Lung (tissue), 12 donors: ENCODE results near the gene PNPO. TPM values are rescaled to one million over a fixed set of nuclear protein-coding genes. Genes with fewer than 3 reads are reported as not detected.

Experiments used
- ATAC-seq: fragments of 200-7000 bp; cut with Tn5 transposase; one replicate; pipeline ENCODE4 v1.9.1; 2020; ENCODE audit warnings: moderate number of reproducible peaks; ENCODE audit not compliant: insufficient read depth, low FRiP score
- DNase-seq, 3 donors: peaks; one replicate each; pipeline ENCODE4 v3.0.0-alpha.2; 2013 to 2017
- H3K27ac ChIP-seq, 2 donors: one replicate each; pipeline ENCODE4 v1.5.1; 2013; ENCODE audit warnings: mild to moderate bottlenecking in 2 of 2, moderate library complexity in 2 of 2, control low read depth in 1 of 2, inconsistent platforms in 1 of 2, low read depth in 1 of 2, low read length in 1 of 2
- H3K27me3 ChIP-seq, 3 donors: one replicate each; pipeline ENCODE4 v1.5.1; 2013; ENCODE audit warnings: low read length in 2 of 3; ENCODE audit not compliant: control insufficient read depth in 3 of 3, insufficient read depth in 3 of 3
- H3K36me3 ChIP-seq, 4 donors: one replicate each; pipeline ENCODE4 v1.5.1; 2013; ENCODE audit warnings: low read length in 4 of 4, mild to moderate bottlenecking in 1 of 4, moderate library complexity in 1 of 4; ENCODE audit not compliant: control insufficient read depth in 4 of 4, insufficient read depth in 4 of 4
- H3K4me1 ChIP-seq, 5 donors: one replicate each; pipeline ENCODE4 v1.5.1; 2013; ENCODE audit warnings: low read length in 5 of 5, mild to moderate bottlenecking in 2 of 5, moderate library complexity in 1 of 5; ENCODE audit not compliant: control insufficient read depth in 5 of 5, insufficient read depth in 5 of 5
- H3K4me3 ChIP-seq: one replicate; pipeline ENCODE4 v1.5.1; 2013; ENCODE audit warnings: mild to moderate bottlenecking, control low read depth, moderate library complexity
- H3K9ac ChIP-seq, 2 donors: one replicate each; pipeline ENCODE4 v1.5.1; 2013; ENCODE audit warnings: low read length in 2 of 2, control low read depth in 1 of 2; ENCODE audit not compliant: insufficient read depth in 1 of 2
- H3K9me3 ChIP-seq, 4 donors: one replicate each; pipeline ENCODE4 v1.5.1; 2013; ENCODE audit warnings: low read length in 3 of 4, mild to moderate bottlenecking in 1 of 4, moderate library complexity in 1 of 4; ENCODE audit not compliant: control insufficient read depth in 4 of 4, insufficient read depth in 3 of 4
- WGBS, 2 donors: extraction: QIAGEN DNeasy Blood & Tissue Kit; methylation state at CpG; one replicate each; pipeline ENCODE4 v1.1.7; 2013; 5-methylcytosine and 5-hydroxymethylcytosine counted together
- polyA plus RNA-seq, 2 donors: library from polyadenylated mRNA; stranded (reverse); fragments of 200-250 nt; gene quantifications; one replicate each; pipeline ENCODE4 v1.2.1, GENCODE V29; 2013
- total RNA-seq, 2 donors: library from RNA; depleted of rRNA in 1 of 2; stranded (reverse); fragments of >200 nt in 1 of 2; gene quantifications; one replicate each; pipeline ENCODE4 v1.2.1, GENCODE V29; 2014 to 2021
- TF ChIP-seq, protein P1 (sequence below): IDR thresholded peaks from 2 replicates; pipeline ENCODE4 v1.5.1; 2012; ENCODE audit warnings: mild to moderate bottlenecking; ENCODE audit errors: control extremely low read depth, extremely low read depth
- donor health status: control.
- donor health status: control.
- donor health status: Bipolar disorder and iron deficiency.
- donor health status: healthy.
- donor health status: DM: yes; HTN: yes; CAD: no.

PNPO gene
- total and polyA plus RNA-seq, 4 donors = 9.3 to 43.9 (median 11.2) TPM

DNA sequence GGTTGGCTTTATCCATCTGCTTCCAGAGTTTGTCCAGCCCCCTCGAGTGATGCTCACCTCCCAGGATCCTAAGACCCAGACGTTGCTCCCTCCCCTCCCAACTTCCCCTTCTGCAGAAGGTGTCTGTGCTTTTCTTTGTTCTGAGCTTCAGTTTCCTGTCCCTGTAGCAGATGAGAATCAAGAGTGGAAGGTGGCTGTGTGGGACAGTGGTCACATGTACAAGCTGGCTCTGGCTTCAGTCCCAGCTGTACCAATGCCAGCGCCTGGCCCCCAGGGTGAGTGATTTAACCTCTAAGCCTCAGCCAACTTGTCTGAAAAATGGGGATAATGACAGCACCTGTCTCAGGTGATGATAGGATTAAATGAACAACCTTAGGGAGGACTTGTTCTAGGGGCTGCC, 8.6 kb downstream of the PNPO start:
- Histone ChIP-seq H3K9ac (peak overlapping the region in 1 of 2 donors; percentile 59), H3K27me3 (no peaks in the 10 kb centered on the region), H3K4me1 (peaks cover 0 to 16% (median 9%) of the 10 kb centered on the region in 5 donors), H3K36me3 (peaks cover 0 to 13% (median 0%) of the 10 kb centered on the region in 4 donors), H3K4me3 (no peak overlapping the region), H3K9me3 (no peaks in the 10 kb centered on the region), H3K27ac (peak overlapping the region in 1 of 2 donors; percentile 78)
- WGBS, 2 donors = 20 to 37% methylated on average over 3 of the region's 3 CpGs
- TF ChIP-seq, protein P1, sequence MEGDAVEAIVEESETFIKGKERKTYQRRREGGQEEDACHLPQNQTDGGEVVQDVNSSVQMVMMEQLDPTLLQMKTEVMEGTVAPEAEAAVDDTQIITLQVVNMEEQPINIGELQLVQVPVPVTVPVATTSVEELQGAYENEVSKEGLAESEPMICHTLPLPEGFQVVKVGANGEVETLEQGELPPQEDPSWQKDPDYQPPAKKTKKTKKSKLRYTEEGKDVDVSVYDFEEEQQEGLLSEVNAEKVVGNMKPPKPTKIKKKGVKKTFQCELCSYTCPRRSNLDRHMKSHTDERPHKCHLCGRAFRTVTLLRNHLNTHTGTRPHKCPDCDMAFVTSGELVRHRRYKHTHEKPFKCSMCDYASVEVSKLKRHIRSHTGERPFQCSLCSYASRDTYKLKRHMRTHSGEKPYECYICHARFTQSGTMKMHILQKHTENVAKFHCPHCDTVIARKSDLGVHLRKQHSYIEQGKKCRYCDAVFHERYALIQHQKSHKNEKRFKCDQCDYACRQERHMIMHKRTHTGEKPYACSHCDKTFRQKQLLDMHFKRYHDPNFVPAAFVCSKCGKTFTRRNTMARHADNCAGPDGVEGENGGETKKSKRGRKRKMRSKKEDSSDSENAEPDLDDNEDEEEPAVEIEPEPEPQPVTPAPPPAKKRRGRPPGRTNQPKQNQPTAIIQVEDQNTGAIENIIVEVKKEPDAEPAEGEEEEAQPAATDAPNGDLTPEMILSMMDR = no peak
- ATAC-seq (no peak), DNase-seq (no peak)

DNA sequence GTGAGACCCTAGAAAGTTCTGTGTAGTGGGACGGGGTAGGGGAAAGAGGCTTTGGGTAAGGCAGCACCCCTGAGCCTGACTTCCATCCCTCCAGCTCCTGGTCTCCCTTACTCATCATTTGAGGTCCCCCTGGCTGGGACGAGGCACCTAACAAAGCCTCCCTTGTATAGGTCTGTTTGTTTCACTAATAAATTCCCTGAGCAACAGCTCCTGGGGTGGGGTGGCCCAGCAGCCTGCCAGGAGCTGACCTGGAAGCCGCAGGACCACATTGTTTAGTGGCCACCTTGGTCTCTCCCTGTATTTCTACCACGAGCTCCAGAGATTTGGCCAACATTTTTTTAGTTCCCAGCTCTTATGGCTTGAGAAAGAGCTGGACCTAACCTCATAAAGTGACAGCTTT, 9.1 kb downstream of the PNPO start:
- DNase-seq = no peak
- no peak for ATAC-seq
- Histone ChIP-seq H3K9ac (no peak overlapping the region), H3K27me3 (no peaks in the 10 kb centered on the region), H3K9me3 (no peaks in the 10 kb centered on the region), H3K27ac (peak overlapping the region in 1 of 2 donors; percentile 37), H3K4me1 (peaks cover 0 to 16% (median 9%) of the 10 kb centered on the region in 5 donors), H3K4me3 (no peak overlapping the region), H3K36me3 (peaks cover 0 to 11% (median 0%) of the 10 kb centered on the region in 4 donors)
- 84 to 92% methylated on average over 4 of the region's 4 CpGs for WGBS, 2 donors
- TF ChIP-seq, protein P1 = no peak

DNA sequence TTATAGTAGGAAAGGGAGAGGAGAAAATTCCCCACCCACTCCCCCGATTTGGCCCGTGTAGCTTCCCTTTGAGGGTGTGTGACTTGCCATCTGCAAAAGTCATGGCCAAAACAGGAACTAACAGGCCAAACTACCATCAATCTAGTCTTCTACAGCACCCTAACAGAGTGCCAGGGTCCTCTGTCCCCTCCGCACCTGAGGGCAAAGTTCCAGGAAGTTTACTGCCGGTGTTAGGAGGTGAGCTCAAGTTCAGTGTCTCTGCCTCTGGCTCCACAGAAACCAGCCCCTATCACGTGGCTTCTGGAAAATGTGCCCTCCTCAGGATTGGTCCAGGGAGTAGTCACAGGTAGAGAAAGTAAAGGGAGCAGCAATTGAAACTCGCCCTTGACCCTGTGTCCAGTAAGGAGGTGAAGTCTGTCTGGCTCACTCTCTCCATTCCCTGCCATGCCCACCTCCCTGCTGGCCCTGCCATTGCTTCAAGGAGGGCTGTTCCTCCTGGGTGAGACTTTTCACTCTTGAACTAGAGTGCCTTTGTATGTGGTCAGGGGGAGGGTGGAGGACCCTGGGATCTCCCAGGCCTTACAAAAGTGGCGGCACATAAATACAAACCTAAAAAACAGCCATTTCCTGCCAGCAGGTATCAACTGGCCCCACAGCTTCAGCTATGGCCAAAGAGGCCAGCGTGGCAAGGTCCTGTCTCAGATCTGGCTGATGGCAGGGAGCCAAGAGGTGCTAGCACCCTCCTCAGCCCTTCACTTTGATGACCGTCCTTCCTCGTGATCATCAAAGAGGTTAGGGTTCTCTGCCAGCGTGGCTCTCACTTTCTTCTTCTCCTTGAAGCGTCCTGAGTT, 11.0 kb downstream of the PNPO start:
- Histone ChIP-seq H3K36me3 (peaks cover 0 to 4% (median 0%) of the 10 kb centered on the region in 4 donors), H3K4me3 (peak overlapping the region; percentile 2), H3K27ac (peak overlapping the region in 1 of 2 donors; percentile 78), H3K9ac (no peak overlapping the region), H3K4me1 (peaks cover 0 to 16% (median 13%) of the 10 kb centered on the region in 5 donors), H3K9me3 (no peaks in the 10 kb centered on the region), H3K27me3 (no peaks in the 10 kb centered on the region)
- 62 to 63% methylated on average over 12 of the region's 12 CpGs for WGBS, 2 donors
- ATAC-seq (no peak), DNase-seq (no peak)
- TF ChIP-seq, protein P1 = no peak
